NCI-H510A (cell line): ENCODE results near the gene DPH2.
A peak's percentile ranks its signal among the peaks of the same experiment; 100 is the strongest.

ENCODE experiments used
- DNase-seq: peaks from one replicate; lab custom pipeline; 2025; lab: John Stamatoyannopoulos, UW

Gene DPH2, protein sequence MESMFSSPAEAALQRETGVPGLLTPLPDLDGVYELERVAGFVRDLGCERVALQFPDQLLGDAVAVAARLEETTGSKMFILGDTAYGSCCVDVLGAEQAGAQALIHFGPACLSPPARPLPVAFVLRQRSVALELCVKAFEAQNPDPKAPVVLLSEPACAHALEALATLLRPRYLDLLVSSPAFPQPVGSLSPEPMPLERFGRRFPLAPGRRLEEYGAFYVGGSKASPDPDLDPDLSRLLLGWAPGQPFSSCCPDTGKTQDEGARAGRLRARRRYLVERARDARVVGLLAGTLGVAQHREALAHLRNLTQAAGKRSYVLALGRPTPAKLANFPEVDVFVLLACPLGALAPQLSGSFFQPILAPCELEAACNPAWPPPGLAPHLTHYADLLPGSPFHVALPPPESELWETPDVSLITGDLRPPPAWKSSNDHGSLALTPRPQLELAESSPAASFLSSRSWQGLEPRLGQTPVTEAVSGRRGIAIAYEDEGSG

DNA sequence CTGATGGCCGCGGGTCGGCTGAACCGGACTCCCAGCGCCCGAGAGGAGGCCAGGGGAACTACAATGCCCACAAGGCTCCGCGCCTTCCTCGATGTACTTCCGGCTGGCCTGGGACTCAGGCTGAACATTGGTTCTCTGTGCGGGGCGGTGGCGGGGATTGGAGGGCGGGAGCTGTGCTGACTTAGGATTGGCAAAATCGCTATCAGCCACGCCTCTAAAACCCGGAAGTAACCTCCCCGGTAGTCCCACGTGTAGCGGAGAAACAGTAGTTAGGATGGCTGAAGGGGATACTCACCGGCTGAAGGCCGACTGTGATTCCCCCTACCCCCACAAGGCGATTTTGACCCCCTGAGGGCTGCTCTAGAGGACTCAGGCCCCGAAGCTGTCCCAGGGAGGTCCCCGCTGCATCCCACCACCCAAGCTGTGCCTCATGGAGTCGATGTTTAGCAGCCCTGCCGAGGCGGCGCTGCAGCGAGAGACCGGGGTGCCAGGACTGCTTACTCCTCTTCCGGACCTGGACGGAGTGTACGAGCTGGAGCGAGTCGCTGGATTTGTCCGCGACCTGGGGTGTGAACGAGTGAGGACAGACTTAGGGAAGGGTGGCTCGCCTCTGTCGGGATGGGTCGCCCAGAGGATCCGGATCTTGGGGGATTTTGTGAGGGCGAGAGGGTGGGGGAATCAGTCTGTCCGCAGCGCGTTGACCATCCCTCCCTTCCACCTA lies at the start of gene DPH2:
DPH2 (plus strand) TSS at position 265 of the 721 bp plus-strand sequence; CDS start at position 431, 166 bp downstream.
- peak; percentile 100 for DNase-seq

DNA sequence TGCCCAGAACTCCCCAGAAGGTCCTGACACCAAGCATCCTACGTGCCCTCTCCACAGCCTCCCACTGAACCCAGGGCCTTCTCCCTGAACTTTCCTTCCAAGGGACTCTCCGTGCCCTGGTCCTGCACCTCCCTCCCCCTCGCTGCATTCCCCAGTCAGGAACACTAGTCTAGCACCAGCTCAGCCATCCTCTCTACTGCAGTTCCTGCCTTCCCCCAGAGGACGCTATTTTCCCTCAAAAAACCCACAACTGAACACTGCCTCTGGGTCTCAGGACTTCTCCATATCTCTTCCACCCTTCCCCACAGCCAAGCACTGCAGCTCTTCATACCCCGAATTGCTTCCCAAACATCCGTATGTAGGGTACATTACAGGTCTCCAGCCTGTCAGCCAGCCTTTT lies 48.8 kb upstream of the DPH2 start:
- no peak for DNase-seq

DNA sequence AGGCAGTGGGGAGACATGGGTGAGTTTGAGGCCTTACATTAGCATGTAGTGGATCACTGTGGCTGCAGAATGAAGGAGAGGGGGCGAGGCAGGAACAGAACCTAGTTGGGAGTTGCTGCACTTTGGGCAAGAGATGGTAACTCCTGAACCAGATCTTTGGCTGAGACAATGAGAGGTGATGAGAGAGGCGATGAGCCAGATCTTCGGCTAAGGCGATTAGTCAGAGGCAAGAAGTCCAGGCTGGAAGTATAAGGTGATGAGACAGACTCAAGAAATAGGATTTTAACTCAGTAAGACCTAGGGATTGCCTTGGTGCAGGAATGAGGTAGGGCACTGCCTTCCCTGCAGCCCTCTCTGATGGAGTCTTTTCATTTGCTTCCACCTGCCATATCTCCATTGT lies 45.3 kb upstream of the DPH2 start:
- DNase-seq, result no peak

DNA sequence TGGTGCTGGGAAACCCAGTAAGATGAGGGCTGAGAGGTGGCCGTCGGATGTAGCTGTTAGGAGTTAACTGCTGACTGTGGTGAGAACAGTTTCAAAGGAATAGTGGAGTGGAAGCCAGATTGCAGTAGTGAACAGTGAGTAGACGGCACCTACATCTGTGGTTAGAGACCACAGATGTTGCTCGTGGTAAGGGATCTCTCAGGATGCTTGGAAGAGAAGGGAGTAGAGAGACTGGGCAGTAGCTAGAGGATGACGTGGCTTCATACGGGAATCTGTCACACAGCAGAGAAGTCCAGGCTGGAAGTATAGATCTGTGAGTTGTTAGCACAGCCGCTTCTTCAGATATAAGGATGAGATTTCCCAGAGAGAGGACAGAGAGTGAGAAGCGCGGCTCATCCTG lies 44.0 kb upstream of the DPH2 start:
- no peak for DNase-seq

DNA sequence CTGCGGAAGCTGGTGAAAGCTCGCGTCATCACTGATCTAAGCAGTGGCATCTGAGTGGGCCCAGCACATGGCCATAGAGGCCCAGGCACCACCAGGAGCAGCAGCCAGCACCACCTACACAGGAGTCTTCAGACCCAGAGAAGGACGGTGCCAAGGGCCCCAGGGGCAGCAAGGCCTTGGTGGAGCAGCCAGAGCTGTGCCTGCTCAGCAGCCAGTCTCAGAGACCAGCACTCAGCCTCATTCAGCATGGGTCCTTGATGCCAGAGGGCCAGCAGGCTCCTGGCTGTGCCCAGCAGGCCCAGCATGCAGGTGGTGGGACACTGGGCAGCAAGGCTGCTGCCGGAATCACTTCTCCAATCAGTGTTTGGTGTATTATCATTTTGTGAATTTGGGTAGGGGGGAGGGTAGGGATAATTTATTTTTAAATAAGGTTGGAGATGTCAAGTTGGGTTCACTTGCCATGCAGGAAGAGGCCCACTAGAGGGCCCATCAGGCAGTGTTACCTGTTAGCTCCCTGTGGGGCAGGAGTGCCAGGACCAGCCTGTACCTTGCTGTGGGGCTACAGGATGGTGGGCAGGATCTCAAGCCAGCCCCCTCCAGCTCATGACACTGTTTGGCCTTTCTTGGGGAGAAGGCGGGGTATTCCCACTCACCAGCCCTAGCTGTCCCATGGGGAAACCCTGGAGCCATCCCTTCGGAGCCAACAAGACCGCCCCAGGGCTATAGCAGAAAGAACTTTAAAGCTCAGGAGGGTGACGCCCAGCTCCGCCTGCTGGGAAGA lies 39.5 kb upstream of the DPH2 start:
- DNase-seq, result peak; percentile 56

DNA sequence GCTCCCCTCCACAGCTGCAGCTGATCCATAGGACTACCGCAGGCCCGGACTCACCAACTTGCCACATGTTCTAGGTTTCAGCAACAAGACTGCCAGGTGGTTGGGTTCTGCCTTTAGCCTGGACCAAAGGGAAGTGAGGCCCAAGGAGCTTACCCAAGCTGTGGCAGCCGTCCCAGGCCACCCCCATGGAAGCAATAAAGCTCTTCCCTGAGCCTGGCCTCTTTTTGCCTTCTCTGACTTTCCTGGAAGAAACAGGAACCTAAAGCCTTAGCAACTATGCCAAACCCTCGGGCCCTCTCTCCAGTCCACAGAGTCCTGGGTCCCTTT lies 38.9 kb upstream of the DPH2 start:
- DNase-seq, result no peak

DNA sequence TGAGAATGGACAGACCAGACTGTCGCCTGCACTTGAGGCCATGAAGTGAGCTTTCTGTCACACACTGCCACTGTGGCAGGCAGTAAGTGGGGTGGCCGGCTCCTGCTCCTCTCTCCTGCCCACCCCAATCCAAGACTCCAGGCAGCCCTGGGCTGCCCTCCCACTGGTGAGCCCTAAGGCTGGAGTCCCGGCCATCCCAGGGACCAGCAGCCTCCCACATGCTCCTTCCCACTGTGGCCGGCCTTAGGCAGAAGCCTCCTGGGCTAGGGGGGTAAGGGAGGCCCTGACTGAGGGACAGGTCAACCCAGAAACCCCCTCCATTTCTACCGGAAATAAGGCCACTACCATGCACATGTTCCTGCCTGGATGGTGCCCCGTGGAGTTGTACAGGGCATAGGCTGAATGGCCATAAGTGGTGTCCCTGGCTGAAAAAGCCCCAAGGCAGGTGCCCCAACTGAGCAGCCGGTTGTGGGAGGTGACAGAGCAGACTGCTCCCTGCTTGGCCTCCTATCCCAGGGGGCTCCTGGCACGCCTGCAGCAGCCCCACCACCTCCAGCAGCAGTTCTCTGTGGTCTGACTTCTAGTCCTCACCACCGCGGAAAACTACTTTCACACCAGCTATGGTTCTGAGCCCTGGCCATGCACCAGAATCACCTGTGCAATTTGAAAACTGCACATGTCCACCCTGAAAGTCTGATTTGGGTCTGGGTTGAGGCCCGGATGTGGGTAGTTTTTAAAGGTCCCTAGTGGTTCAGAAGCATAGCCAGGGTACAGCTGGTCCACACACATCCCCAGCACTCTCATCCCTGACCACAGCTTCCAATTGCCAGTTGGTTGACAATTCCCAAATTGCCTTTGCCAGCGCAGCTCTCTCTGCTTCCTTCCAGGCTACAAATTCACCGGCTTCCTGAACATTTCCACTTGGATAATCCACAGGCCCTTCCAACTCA lies 37.8 kb upstream of the DPH2 start:
- no peak for DNase-seq

DNA sequence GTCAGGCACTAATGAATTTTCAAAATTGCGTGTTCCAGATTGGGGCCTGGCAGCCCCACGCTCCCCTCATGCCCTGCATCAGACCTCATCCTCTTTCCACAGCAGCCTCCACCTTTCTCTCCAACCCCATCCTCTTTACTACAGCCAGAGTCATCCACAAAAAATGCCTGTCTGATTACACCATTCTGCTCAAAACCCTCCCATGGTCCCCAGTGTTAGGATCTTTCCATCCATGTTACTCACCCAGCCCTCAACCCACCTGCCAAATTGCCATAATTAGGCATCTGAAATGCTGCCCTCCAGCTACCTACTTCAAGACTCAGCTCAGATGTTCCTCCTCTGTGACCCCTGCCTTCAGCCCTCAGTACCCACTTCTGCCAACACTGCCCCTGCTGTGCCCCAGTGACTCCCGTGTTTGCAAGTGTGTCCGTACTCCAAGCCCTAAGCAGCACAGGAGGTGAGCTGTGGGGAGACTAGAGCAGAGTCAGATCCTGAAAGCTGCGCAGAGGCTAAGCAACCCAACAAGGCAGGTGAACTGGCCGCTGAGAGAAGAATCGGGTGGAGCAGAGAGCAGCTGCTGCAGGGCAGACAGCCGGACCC lies 36.9 kb upstream of the DPH2 start:
- DNase-seq, result peak; percentile 64

DNA sequence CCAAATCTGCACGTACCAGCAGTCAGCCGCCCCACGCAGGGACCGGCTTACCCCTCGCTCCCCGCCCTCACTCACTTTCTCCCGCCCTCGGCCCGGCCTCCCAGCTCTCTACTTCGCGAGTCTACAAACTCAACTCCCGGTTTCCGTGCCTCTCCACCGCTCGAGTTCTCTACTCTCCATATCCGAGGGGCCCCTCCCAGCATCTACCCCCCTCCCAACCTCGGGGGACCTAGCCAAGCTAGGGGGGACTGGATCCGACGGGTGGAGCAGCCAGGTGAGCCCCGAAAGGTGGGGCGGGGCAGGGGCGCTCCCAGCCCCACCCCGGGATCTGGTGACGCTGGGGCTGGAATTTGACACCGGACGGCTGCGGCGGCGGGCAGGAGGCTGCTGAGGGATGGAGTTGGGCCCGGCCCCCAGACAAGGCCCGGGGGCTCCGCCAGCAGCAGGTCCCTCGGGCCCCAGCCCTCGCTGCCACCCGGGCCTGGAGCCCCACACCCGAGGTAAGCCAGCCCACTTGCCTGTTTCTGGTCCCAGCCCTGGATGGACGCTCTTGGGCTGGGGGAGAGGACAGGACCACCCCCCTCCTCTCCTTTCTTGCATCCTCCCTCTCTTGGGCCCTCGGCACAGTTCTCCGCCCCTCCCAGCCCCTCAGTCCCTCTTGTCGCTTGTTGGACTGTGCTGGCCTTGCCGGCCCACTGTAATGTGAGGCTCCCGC lies 36.3 kb upstream of the DPH2 start, which contains the start of gene ARTN:
ARTN (plus strand) TSS at position 416 of the 715 bp plus-strand sequence. CDS start 1,856 bp downstream, outside the sequence.
- peak; percentile 88 for DNase-seq

DNA sequence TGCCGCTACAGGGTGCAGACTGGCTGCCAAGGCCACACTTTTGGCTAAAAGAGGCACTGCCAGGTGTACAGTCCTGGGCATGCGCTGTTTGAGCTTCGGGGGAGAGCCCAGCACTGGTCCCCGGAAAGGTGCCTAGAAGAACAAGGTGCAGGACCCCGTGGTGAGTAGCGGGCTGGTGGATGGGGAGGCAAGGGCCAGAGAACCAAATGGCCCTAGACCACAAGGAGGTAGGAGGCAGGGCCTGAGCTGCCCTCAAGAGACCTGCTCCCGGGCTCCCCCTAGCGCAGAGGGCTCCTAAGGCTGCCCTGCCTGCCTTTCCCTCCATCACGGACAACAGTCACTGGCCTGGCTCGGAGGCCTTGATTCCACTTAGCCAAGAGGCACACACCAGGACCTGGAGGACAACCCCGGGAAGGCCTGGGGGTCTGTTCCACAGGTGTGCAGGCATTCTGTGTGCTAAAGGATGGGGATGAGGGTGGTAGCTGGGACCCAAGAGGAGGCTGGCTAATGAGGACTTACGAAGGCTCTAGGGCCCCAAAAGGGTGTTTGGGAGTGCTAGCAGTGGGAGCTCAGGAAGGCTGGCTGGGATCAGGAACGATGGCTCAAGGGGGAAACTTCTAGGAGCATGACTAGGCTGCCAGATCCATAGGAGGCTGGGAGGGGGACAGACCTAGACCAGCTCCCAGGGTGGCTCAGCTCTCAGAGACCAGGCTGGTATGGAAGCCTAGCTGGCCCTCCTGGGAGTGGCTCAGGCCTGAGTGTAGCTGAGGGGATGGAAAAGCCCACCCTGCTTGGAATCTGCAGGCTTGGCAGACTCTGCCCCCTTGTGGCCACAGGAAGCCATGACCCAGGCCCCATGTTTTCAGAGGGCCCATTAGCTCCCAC lies 35.5 kb upstream of the DPH2 start:
- peak; percentile 97 for DNase-seq

DNA sequence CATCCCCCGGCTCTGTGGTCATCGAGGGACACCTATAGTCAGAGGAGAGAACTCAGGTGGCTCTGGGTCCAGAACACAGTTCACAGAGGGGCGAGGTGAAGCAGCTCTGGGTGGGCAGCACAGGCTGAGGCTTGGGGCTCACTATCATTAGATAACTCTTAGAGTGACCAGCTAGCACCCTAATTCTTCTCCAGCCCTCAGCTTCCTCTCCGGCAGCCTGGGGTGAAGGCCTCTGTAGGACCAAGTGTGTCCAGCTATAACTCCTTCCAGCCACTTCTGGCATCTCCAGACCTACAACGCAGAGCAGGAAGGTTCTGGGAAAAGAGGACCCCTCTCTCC lies 34.9 kb upstream of the DPH2 start:
- no peak for DNase-seq

DNA sequence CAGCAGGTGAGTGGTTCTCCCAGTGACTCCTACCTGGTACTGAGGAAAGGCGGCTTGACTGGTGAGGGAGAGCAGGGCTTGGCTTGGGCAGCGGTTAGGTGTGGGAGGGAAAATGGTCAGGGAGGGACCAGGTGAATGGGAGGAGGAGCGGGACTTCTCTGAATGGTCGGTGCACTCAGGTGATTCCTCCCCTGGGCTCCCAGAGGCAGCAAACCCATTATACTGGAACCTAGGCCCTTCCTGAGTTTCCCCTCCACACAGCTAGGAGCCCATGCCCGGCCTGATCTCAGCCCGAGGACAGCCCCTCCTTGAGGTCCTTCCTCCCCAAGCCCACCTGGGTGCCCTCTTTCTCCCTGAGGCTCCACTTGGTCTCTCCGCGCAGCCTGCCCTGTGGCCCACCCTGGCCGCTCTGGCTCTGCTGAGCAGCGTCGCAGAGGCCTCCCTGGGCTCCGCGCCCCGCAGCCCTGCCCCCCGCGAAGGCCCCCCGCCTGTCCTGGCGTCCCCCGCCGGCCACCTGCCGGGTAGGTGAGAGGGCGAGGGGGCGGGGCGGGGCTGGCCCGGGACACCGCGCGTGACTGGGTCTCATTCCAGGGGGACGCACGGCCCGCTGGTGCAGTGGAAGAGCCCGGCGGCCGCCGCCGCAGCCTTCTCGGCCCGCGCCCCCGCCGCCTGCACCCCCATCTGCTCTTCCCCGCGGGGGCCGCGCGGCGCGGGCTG lies 33.9 kb upstream of the DPH2 start:
- DNase-seq, result peak; percentile 99

DNA sequence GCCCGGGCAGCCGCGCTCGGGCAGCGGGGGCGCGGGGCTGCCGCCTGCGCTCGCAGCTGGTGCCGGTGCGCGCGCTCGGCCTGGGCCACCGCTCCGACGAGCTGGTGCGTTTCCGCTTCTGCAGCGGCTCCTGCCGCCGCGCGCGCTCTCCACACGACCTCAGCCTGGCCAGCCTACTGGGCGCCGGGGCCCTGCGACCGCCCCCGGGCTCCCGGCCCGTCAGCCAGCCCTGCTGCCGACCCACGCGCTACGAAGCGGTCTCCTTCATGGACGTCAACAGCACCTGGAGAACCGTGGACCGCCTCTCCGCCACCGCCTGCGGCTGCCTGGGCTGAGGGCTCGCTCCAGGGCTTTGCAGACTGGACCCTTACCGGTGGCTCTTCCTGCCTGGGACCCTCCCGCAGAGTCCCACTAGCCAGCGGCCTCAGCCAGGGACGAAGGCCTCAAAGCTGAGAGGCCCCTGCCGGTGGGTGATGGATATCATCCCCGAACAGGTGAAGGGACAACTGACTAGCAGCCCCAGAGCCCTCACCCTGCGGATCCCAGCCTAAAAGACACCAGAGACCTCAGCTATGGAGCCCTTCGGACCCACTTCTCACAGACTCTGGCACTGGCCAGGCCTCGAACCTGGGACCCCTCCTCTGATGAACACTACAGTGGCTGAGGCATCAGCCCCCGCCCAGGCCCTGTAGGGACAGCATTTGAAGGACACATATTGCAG lies 33.2 kb upstream of the DPH2 start:
- DNase-seq, result peak; percentile 92

DNA sequence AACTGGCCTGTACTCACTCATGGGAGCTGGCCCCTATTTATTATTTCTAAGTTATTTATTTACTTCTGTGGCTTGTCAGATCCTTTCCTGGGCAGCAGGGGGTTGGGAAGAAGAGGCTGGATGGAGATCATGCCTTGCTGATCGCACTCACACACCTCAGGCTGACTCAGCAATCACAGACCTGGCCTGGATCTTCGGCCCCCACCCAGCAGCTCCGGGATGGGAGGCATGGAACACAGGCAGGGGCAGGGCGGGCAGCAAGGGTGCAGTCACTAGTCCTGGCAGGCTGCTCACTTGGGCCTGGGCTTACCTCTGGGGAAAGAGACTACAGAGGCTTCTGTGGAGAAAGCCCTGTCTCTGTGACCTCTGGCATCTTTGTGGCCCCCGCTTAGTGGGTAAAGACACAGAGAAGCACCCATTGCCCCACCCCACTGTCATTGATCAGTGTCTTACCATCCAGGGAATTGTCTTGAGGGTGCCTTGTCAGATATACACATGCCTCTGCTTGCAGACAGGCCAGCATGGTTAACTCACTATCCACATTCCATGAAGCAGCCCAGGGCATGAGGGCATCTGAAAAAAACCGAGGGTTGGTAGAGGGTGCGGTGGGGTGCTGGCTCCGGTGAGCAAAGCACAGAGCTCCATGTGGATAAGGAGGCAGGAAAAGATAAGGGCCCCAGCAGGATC lies 32.5 kb upstream of the DPH2 start:
- DNase-seq, result no peak

DNA sequence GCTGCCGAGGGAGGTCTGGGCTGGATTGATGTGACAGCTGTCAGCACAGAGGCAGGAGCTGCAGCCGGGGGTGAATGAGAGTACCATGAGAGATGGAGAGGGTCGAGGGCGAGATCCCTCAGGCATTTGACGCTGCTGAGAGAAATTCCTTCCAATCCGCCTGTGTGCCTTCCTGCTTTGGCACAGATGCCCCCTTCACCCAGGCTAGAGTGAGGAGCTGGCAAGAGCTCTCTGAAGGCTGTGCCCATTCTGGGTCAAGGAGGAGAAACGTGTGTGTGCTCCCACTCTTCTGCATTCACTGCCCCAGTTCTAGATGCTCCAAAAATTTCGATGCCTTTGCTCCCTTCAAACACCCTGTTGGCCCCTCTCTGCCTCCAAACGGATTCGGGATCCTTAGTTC lies 31.4 kb upstream of the DPH2 start:
- DNase-seq, result no peak

DNA sequence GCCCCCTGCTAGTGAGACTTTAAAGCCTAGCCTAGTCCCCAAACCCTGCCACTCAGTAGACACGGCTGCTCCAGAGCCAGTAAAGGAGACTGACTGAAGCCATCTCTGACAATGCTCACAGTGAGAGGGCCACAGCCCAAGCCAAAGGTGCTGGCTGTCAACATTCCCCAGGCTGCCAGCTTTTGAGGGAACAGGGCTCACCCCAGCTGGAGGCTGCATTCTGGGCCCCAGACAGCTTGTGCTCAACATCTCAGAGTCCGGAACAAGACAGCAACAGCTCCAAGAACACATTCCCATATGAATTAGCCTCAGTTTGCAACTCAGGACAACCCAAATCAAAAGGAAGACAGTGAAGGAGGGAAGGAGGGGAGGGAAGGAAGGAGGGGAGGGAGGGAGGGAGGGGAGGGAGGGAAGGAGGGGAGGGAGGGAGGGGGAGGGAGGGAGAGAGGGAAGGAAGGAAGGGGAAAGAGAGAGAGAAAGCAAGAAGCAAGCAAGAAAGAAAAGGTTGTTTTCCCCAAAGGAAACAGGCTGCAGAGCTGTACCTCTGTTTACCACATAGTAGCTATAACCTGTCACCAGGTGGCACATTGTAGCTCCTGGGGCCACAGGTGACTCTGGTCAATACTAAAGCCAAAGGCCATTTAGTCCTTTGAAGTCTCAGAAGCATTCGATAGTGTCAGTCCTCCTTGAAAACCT lies 30.8 kb upstream of the DPH2 start:
- no peak for DNase-seq

DNA sequence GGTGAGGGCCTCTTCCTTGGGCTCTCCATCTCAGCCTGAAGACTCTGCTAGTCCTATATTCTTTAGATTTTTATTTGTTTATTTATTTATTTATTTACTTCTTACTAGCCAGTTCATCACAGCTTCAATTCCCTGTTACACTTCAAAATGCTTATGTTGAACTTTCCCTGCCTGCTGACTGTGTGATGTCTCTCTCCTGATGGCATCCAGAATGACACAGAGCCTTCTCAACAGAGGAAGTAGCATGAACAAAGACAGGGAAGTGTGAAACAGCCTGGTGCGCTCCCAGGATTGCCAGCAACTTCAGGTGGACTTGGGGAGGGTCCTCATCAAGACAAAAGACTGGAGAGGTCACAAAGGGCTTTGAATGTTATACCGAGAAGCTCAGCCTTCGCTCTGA lies 27.4 kb upstream of the DPH2 start:
- DNase-seq, result no peak
